AG08396 (cell line): ENCODE results near the gene PDGFC.
"Not testable (repeated sequence)": the region's sequence is repeated elsewhere in the genome, so short reads cannot be mapped to it uniquely, and the experiment has no call there.

ENCODE experiments used
- DNase-seq: peaks from one replicate; pipeline ENCODE4 v3.0.0; 2012; ENCODE audit warnings: low spot score, mixed read lengths

The PDGFC gene

DNA sequence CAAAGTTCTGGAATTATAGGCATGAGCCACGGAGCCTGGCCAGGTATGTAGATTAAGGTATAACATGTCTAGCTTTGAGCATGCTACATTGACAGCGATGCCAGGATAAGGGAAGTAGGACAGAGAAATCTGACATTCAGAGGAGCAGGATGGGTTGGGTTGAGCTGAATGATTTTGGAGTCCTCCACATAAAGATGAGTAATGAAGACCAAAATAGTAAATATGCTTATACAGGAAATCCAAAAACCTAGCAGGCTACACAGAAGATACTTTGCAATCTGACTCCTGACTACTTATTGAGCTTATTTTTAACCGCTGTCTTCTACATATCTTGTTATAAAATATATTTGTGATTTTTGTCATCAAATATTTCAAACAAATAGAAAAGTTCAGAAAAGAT is 69.7 kb downstream of the PDGFC start:
- peak; percentile 5 for DNase-seq

DNA sequence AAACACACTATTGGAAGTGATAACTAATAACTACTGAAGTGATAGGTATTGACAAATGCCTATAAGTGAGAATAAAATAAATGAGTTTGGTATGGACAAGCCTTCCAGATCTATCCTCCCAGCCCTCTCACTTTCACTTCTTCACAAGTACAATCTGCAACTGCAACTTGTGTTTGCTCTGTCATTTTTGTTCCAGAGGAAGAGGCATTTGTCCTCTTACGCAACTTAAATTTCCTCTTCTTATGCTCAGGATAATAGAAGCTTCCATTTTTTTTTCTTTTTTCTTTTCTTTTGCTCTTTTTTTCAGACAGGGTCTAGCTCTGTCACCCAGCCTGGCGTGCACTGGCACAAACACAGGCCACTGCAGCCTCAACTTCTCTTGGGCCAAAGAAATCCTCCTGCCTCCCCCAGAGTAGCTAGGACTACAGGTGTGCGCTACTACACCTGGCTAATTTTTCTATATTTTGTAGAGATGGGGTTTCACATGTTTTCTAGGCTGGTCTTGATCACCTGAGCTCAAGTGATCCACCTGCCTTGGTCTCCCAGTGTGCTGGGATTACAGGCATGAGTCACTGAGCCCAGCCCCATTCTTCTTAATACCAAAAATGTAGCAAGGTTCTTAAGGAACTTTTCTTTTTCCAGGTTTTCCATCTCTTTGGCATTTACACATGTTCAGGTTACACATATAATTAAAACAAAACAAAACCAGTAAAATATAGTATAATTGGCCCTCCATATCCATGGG is 73.1 kb downstream of the PDGFC start:
- DNase-seq = no peak

DNA sequence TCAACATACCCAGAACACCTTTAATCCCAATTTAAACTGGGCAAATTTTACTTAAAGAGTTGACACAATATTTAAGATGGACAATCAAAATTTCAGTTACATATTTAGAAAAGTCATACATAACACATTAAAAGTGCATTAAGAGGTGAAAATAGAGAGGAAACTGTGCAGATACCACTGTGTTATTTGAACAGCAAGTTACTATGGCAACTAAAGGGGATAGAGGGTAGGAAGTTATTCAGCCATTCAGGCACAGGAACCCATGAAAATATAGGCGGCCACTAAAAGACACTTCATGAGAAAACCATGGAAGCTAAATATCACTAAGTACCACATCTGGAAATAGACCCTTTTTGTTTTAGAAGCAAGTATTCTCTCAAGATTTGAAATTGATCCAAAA is 75.1 kb downstream of the PDGFC start:
- no peak for DNase-seq

DNA sequence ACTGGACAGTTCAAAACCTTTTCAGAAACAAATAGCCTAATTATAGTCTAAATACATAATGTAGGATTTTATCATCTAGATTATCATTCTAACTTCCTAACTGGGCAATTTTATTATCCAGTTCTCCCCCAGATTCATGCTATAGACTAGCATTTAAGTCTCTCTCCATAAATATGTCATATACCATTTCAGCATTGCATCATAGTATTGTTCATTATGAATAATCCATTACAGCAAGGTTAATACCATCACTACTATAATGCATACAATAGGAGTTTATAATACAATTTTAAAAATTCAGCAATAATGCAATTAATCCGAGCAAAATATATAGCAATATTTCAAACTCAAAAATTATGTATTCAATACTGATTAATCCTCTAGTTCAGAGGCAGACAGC is 77.4 kb downstream of the PDGFC start:
- no peak for DNase-seq

DNA sequence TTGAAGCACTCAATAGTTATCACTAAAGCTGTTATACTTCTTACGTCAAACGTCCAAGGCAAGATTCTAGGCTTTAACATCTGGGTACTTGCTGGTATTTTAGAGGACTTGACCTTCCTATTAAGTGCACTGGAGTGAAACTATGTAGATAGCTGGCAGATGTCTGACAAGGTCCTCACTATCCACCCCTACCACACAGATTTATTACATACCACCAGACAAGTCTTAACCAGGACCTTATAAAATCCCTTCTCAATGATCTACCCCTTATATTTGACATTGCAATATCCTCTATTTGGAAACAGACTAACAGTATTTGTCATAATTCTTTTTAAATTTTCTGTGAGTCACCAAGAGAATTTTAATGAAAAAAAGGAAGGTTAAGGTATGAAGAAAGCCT is 78.8 kb downstream of the PDGFC start:
- DNase-seq = no peak

DNA sequence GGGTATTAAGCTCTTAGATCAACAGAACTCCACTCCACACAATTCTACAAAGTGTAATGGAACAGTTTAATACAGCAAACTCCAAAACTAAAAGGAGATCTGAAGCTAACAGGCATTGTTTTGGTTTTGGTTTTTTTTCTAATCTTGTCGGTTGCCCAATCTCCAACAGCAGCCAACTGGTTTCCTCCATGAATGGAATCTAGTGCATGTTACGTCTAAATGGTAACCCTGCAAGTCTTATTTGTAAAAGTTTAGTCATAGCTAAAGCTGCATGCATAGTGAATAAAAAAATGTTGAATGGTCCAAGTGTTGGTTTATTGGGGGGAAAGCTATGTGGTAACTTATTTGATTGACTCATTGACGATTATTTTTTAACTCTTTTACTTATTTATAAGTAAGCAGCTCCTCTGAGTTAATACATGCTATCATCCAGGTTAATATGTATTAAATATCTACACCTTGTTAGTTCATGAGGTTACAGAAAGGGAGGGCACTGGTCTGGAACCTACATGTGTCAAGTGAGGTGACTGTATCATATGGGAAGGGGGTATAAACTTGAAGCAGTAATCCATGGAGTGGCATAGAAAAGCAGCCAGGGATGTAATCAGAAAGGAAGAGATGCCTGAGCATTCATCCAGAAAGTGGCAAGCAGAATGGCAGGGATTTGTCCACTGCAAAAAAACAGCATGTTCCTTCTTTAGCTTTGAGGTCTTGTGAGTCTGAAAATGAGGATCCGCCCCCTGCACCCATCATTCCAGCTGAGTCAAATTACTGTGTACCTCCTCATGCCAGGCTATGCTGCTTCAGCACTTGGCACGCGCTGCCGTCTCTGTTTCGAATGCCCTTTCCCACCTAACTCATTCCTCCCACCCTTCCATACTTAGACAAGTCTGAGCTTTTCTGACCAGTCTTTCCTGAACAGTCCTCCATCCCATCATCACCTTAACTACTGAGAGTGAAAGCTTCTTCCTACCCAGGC is 81.7 kb downstream of the PDGFC start:
- peak; percentile 21 for DNase-seq

DNA sequence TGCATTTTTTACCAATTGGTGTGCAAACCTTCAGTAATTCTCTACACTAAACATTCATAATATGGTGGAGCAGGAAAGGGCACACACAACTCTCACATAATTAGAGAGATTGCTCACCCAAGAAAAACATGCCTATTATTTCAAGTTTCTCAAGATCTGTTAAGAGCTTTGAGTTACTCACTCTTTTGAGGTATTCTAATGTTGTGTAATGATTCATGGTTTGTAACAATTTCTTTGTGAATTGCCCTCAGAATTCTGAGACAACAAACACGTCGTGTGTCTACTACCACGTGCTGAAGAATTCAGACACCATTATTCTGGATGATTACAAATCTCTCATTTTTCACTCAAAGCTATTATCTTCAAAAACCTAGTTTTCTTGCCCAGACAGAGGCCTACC is 82.8 kb downstream of the PDGFC start:
- DNase-seq = no peak

DNA sequence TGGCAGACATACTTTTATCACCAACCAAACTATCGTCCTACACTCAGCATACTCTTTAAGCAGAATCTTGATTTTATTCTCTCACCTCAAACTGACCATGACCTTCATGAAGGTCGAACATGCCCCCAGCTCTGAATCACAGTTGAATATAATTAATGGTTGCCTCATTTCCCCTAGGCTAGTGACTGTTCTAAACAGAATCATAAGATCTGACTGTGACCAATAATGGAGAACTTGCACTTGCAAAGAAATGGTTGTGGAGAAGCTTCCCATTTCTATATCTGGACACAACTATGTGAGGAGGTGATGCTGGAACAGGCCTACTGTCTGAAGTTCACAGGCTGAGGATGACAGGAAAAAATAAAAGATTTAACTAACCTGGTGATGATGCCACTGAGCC is 85.1 kb downstream of the PDGFC start:
- DNase-seq = no peak

DNA sequence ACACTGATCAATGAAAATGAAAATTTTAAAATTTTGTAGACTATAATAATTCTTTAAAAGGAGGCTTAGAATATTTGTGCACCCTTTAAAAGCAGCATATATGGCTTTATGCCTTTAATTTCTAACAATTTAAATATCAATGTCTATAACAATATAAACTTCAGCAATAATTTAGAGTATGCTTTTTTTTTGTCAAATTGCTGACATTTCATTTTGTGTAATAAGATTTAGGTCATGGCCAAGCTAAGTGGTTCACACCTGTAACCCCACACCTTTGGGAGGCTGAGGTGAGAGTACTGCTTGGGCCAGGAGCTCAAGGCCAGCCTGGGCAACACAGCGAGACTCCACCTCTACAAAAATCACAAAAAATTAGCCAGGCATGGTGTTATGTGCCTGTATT is 86.2 kb downstream of the PDGFC start:
- DNase-seq = no peak

DNA sequence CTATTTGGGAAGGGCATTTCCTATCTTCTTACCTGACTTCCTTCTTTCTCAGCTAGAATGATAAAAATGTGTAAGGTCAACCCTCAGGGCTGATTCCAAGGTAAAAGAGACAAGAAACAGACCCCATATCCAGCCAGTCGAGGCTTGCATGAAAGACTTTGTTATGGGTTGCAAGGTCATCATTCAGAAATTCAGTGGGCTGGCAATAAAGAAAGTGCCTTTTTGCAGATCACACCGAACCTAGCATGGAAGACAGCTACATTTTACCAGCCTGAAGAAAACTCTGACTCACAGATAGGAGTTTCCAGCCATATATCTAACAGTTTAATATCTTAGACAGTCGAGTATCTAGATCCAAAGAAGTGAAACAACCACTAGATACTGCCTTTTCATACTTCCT is 87.4 kb downstream of the PDGFC start:
- DNase-seq = no peak

DNA sequence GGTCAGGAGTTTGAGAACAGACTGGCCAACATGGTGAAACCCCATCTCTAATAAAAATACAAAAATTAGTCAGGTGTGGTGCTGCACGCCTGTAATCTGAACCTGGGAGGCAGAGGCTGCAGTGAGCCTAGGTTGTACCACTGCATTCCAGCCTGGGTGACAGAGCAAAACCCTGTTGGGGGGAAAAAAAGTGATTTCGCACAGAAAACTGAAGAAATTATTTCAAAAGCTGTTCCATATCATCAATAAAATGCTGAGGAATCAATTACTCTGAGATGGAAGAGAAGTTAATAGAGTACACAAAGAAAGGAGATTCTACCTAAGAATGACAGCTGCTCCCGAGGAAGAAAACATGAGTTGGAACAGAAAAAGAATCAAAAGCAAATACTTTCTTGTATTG is 95.9 kb downstream of the PDGFC start:
- DNase-seq = no peak

DNA sequence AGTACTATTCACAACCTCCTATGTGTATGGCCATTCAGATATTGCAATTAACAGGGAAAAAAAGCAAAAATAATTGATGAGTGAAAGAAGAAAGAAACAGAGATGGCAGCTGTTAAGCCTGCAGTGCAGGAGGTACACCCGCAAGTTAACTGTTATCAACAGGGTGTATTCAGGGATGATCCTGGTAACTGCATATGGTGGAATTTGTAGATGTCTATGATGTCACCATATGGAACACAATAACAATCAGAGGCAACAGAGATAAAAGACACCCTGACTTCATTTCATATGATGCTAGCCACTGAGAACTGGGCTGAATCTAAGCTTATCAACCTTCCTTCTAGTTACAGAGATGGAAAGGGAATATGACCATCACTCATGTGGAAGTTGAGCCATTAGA is 96.5 kb downstream of the PDGFC start:
- DNase-seq = no peak

DNA sequence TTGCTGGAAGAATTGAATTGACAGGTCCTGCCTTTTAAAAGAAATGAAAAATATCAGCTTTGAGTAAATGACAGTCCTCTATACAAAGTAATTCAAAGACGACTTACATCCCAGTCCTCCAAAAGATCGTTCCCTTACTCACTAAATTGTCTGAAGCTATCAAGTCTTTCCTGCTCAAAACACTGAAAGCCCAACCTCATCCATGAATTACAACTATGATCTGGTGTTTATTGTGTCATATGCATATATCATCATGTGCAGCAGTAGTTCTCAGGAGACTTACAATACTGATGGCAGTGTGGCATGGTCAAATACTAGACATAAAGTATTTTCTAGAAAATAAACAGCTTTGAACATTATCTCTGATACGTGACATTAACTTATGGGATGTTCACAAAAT is 97.8 kb downstream of the PDGFC start:
- DNase-seq = no peak

DNA sequence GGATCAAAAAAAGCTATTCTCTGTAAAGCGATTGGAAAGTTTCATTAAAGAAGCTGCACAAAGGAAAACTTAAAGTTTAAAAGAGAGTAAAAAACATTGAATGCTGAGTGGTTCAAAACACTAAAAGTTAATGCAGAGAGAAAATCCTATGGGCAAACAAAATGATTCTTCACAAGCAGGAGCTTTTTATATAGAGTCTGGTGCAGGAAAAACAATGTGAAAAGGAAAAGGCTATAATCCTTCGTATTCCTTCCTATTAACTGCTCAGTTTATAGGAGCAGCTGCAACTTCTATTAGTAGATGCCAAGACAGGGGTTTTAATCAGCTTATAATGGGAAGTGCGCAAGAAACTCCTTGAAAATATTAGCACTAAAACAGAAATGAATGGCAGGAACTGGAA is 100.7 kb downstream of the PDGFC start:
- no peak for DNase-seq

DNA sequence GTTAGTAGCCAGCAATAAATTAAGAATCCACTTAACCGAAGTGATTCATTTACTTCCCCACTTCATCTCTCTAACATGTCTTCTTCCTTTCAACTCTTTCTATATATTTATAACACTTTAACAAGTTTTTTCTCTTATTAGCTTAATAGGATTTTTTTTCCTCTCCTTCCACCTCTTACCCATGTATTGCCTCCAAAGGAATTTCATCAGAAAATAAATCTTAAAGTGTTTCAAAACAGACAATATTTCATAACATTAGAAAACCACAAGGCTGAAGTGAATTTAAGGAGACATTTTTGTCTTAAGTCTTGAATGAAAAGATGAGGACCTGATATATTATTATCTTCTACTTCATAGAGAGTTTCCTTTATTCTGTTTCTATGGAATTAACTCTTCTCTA is 101.5 kb downstream of the PDGFC start:
- no peak for DNase-seq

DNA sequence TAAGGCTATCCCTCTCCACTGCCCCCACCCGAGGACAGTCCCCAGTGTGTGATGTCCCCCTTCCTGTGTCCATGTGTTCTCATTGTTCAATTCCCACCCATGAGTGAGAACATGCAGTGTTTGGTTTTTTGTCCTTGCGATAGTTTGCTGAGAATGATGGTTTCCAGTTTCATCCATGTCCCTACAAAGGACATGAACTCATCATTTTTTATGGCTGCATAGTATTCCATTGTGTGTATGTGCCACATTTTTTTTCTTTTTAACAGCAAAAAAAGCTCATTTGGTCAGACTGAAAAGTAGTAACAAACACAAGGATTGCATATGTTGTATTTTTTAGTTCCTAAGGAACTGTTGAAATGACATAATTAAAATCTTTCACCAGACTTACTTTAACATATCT is 105.5 kb downstream of the PDGFC start:
- not testable (repeated sequence) for DNase-seq

DNA sequence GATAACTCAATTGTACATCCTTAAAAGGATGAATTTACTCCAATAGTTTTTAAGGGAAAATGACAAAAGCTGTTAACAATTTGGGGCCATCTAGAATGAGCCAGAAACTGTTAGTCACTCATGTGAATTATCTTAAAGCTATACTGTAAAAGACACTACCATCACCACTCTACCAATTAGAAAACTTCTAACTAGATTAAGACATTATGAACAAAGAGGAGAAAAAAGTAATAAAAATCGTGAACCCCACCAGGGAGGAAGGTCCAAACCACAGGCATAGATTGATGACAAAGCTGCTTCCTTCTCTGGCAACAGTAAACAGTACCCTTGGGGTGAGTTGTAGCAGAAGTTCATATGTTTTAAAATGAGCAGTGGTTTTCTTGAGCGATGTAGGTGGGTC is 106.1 kb downstream of the PDGFC start:
- DNase-seq = no peak

DNA sequence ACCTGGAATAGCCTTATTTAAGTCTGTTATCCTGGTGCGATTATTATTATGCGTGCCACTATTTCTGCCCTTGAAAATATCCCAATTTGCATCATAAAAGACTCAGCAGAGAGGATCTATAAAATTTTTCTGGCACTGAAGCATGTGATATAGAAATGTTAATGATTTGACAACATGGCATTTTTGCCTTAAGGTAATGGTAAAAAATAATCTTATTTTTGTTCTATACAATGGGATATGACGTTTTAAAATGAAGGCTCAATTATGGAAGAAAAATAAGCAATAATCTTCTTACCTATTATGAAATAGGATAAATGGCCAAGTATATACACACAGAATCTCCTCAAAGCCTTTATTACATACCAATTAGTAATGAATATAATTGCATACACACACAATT is 113.5 kb downstream of the PDGFC start:
- DNase-seq = no peak

DNA sequence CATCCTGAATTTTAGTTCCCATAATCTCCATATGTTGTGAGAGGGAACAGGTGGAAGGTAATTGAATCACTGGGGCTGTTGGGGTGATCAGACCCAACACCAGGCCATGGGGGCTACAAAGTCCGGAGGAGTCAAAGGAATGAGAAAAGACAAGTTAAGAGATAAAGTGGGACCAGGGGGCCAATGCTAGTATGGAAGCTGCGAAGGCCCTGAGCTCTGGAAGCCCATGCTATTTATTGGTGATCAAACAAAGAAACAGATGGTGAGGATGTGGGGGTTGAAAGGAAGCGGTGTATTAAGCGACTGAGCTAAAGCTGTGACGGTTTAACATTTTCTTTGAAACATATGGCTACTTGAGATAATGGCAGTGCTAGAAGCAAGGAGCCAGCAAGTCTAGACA is 132.8 kb downstream of the PDGFC start:
- DNase-seq = no peak

DNA sequence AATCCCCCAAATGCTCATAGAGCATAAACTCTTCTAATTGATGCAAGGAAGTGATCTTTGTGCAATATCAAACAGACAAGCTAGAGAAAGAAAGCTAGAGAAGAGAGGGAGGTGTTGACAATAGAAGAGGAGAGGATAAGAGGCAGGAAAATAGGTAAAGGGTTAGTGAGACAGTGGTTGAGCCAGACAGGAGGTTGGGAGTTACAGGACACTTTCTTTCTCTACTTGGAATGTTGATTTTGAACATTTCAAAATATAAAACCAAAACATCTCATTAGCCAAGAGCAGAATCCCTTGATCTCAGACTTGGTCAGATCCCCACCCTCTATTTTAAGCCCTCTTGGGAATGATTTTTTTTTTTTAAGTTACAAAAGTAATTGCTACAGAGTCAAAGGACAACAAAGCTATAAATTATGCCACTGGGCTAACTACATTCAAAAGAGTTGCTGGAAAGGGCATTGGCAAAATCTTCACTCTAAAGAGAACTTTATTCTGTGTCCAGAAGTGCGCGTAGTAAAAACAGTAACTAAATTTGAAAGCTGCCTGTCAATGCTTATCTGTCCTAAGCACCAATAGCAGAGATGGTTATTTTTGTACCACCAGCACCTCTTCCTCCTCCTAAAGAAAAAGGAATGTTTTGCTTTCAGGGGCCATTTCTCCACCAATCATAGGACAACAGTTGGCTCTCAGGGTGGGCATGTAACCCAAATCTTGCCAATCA is 133.8 kb downstream of the PDGFC start:
- DNase-seq = no peak

DNA sequence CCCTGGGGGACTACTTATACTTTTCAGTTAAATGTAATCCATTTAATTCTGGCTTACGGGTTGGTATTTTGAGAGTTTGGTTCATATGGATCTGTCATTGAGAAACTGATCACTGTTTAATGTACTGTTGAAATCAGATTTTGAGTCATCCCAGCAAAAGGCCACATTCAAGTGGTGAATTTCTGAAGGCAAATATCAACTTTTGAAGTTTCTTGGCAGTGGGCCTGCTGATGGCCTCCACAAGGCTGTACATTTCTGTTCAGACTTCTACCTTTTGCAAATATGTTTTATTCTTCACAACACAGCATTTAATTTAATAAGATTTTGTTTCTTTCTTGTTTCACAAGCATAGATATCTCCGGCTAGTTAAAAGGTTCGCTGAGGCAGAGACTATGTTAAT is 138.7 kb downstream of the PDGFC start:
- DNase-seq = no peak

DNA sequence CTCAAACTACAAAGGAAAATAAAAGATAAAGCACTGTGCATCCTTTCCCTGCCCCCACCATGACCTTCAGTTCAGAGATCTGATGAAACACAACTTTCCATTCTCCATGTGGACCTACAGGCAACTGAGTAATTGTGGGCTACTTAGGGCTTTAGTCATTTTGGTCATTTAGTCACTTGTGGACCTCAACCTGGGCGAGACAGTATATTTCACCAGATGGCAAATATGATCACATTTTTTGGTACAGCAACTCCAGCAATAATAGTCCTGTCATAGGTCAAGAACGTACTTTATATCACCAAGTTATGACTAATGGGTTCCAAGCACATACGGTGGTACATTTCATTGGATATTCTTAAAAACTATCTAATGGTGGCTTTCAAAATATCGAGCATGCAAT is 141.2 kb downstream of the PDGFC start:
- DNase-seq = peak; percentile 37
